Measurements from ENCODE around the gene EPHA6.

The EPHA6 gene

GRCh38 chr3:96813134-96813819 lies 1.1 kb upstream of the EPHA6 start:
- peak; percentile 93 for TF ChIP-seq CTCF (IDR thresholded peaks at IDR 0.05; ENCODE audit: control insufficient read depth, extremely low read depth, insufficient read depth)
- DNase-seq (ENCODE audit: low read depth) = peak; percentile 66
- peak overlapping the region; percentile 81 for H3K4me3 ChIP-seq (ENCODE audit: low read depth, low read length)

- DNase-seq (ENCODE audit: low read depth) = no peak
- peak overlapping the region; percentile 81 for H3K4me3 ChIP-seq (ENCODE audit: low read depth, low read length)
- TF ChIP-seq CTCF (IDR thresholded peaks at IDR 0.05; ENCODE audit: control insufficient read depth, extremely low read depth, insufficient read depth) = no peak
Observed at GRCh38 chr3:96814651-96815567, 515 bp downstream of the EPHA6 start.

- TF ChIP-seq CTCF (IDR thresholded peaks at IDR 0.05; ENCODE audit: control insufficient read depth, extremely low read depth, insufficient read depth) = no peak
- H3K4me3 ChIP-seq (ENCODE audit: low read depth, low read length) = no peak overlapping the region
- DNase-seq (ENCODE audit: low read depth) = no peak
Observed at GRCh38 chr3:96831175-96831574, 16.8 kb downstream of the EPHA6 start.

GRCh38 chr3:96833301-96833700 lies 18.9 kb downstream of the EPHA6 start:
- no peak for DNase-seq (ENCODE audit: low read depth)

GRCh38 chr3:96836153-96836915 lies 21.9 kb downstream of the EPHA6 start:
- H3K4me3 ChIP-seq (ENCODE audit: low read depth, low read length) = no peak overlapping the region
- no peak for DNase-seq (ENCODE audit: low read depth)
- no peak for TF ChIP-seq CTCF (IDR thresholded peaks at IDR 0.05; ENCODE audit: control insufficient read depth, extremely low read depth, insufficient read depth)

More at GRCh38 chr3:96833301-96833700, 18.9 kb downstream of the EPHA6 start:
- no peak for TF ChIP-seq CTCF (IDR thresholded peaks at IDR 0.05; ENCODE audit: control insufficient read depth, extremely low read depth, insufficient read depth)
- no peak overlapping the region for H3K4me3 ChIP-seq (ENCODE audit: low read depth, low read length)

GRCh38 chr3:96843505-96844203 lies 29.3 kb downstream of the EPHA6 start:
- H3K4me3 ChIP-seq (ENCODE audit: low read depth, low read length) = no peak overlapping the region
- no peak for TF ChIP-seq CTCF (IDR thresholded peaks at IDR 0.05; ENCODE audit: control insufficient read depth, extremely low read depth, insufficient read depth)

More at GRCh38 chr3:96843505-96844203, 29.3 kb downstream of the EPHA6 start:
- no peak for DNase-seq (ENCODE audit: low read depth)

Data from LNCaP clone FGC (cell line).